HCT116 (cell line): ENCODE measurements around the gene RAD50. TPM values are rescaled to one million over a fixed set of nuclear protein-coding genes. Genes with fewer than 3 reads are reported as not detected.

Experiments used
- ATAC-seq: fragments of 200-7000 bp; cut with Tn5 transposase; 2 replicates; pipeline ENCODE4 v1.9.1; 2020; ENCODE audit warnings: mild to moderate bottlenecking, moderate library complexity
- BruUV-seq: library from RNA; stranded (reverse); fragments of 400-500 nt; replicated peaks from 2 replicates; lab custom pipeline; 2021; lab: Mats Ljungman, UMichigan
- CTCF ChIA-PET: fragments of 300-600 bp; sonication (Branson Sonifier 250); formaldehyde crosslinking; loops from one replicate; lab custom pipeline; 2021; ENCODE audit warnings: antibody characterized with exemption; lab: Charles Lee
- POLR2A ChIA-PET: fragments of 300-600, 350-600 bp; sonication (Branson Sonifier 250); formaldehyde crosslinking; loops from one replicate; lab custom pipeline; 2021; ENCODE audit warnings: antibody characterized with exemption; lab: Charles Lee
- RAD21 ChIA-PET, 2 experiments: fragments of 300-600 bp; sonication (Branson Sonifier 250); formaldehyde crosslinking; loops; one replicate each; lab custom pipeline; 2023; ENCODE audit warnings: low total read pairs in 2 of 2; ENCODE audit not compliant: uncharacterized antibody in 2 of 2, unreplicated experiment in 2 of 2, low non-redundant PET in 1 of 2; lab: Charles Lee
- DNase-seq: peaks from one replicate; pipeline ENCODE4 v3.0.0-alpha.2; 2010; ENCODE audit warnings: low read depth, low spot score
- H2AFZ ChIP-seq: fragments of 200-600 bp; shearing (Covaris generic), sonication (generic); 2 replicates; pipeline ENCODE4 v1.6.1; 2017; ENCODE audit warnings: low read depth, mixed run types, mixed read lengths, antibody characterized with exemption, low read length; ENCODE audit not compliant: poor library complexity, severe bottlenecking
- H3K27ac ChIP-seq: 2 replicates; pipeline ENCODE4 v1.5.1; 2012; ENCODE audit warnings: low read depth, low read length
- H3K27me3 ChIP-seq: fragments of 200-600 bp; sonication (generic); 2 replicates; pipeline ENCODE4 v1.6.1; 2016; ENCODE audit warnings: mixed run types, low read length, mixed read lengths; ENCODE audit not compliant: insufficient read depth
- H3K36me3 ChIP-seq, 2 experiments: fragments of 200-500 bp in 1 of 2; fragments of 200-600 bp in 1 of 2; sonication (Bioruptor generic) in 1 of 2; sonication (generic) in 1 of 2; 2 replicates each; pipeline versions ENCODE4 v1.5.1 to v1.6.1; 2014 to 2016; ENCODE audit warnings: low read length in 2 of 2, inconsistent platforms in 1 of 2, mixed read lengths in 1 of 2, mixed run types in 1 of 2; ENCODE audit not compliant: insufficient read depth in 2 of 2, control insufficient read depth in 1 of 2
- H3K4me1 ChIP-seq, 2 experiments: fragments of 200-600 bp in 1 of 2; sonication (generic) in 1 of 2; 2 replicates each; pipeline versions ENCODE4 v1.5.1 to v1.6.1; 2012 to 2017; ENCODE audit warnings: low read length in 2 of 2, inconsistent platforms in 1 of 2, mild to moderate bottlenecking in 1 of 2, mixed read lengths in 1 of 2, mixed run types in 1 of 2, moderate library complexity in 1 of 2; ENCODE audit not compliant: insufficient read depth in 2 of 2, control insufficient read depth in 1 of 2
- H3K4me2 ChIP-seq: fragments of 200-600 bp; sonication (generic); 2 replicates; pipeline ENCODE4 v1.6.1; 2017; ENCODE audit warnings: mixed run types, low read length, mixed read lengths
- H3K4me3 ChIP-seq, 2 experiments: fragments of 200-600 bp in 1 of 2; sonication (generic) in 1 of 2; replicated peaks in 1 of 2; 2 replicates each; pipeline ENCODE4 v1.5.1; 2011 to 2016; ENCODE audit warnings: low read length in 2 of 2, control low read depth in 1 of 2, low read depth in 1 of 2, mild to moderate bottlenecking in 1 of 2, mixed read lengths in 1 of 2, mixed run types in 1 of 2
- H3K79me2 ChIP-seq: fragments of 200-600 bp; sonication (generic); 2 replicates; pipeline ENCODE4 v1.6.1; 2017; ENCODE audit warnings: mild to moderate bottlenecking, mixed run types, low read length, moderate library complexity, mixed read lengths; ENCODE audit not compliant: insufficient read depth
- H3K9ac ChIP-seq: fragments of 200-600 bp; sonication (generic); 2 replicates; pipeline ENCODE4 v1.6.1; 2016; ENCODE audit warnings: low read length, mixed read lengths
- H3K9me2 ChIP-seq: fragments of 200-600 bp; sonication (generic), shearing (Covaris generic); 2 replicates; pipeline ENCODE4 v1.6.1; 2017; ENCODE audit warnings: mixed run types, mild to moderate bottlenecking, moderate library complexity; ENCODE audit not compliant: insufficient read depth
- H3K9me3 ChIP-seq, 2 experiments: fragments of 200-500 bp in 1 of 2; fragments of 200-600 bp in 1 of 2; sonication (Bioruptor generic) in 1 of 2; sonication (generic) in 1 of 2; 2 replicates each; pipeline ENCODE4 v1.6.1; 2014 to 2017; ENCODE audit warnings: low read length in 2 of 2, mixed read lengths in 2 of 2, inconsistent platforms in 1 of 2, low read depth in 1 of 2, mild to moderate bottlenecking in 1 of 2, mixed run types in 1 of 2, moderate library complexity in 1 of 2; ENCODE audit not compliant: control insufficient read depth in 1 of 2, insufficient read depth in 1 of 2
- H4K20me1 ChIP-seq: fragments of 200-600 bp; sonication (generic), shearing (Covaris generic); 2 replicates; pipeline ENCODE4 v1.6.1; 2017; ENCODE audit warnings: mixed run types, mild to moderate bottlenecking, moderate library complexity; ENCODE audit not compliant: insufficient read depth
- CEBPB ChIP-seq: IDR thresholded peaks from 2 replicates; pipeline ENCODE4 v1.6.1; 2012; ENCODE audit warnings: low read depth
- EGR1 ChIP-seq: IDR thresholded peaks from 2 replicates; pipeline ENCODE4 v1.6.1; 2012; ENCODE audit warnings: low read depth
- EZH2phosphoT487 ChIP-seq: fragments of 200-600 bp; IDR thresholded peaks from 2 replicates; pipeline ENCODE4 v1.6.1; 2018; ENCODE audit warnings: antibody characterized with exemption, borderline replicate concordance
- POLR2AphosphoS5 ChIP-seq: IDR thresholded peaks from 2 replicates; pipeline ENCODE4 v1.6.1; 2011; ENCODE audit warnings: mild to moderate bottlenecking, low read depth, low read length, moderate library complexity
- RAD21 ChIP-seq: IDR thresholded peaks from 2 replicates; pipeline ENCODE4 v1.6.1; 2012; ENCODE audit warnings: low read depth, mild to moderate bottlenecking
- REST ChIP-seq: IDR thresholded peaks from 2 replicates; pipeline ENCODE4 v1.6.1; 2012; ENCODE audit warnings: low read depth
- SP1 ChIP-seq: IDR thresholded peaks from 2 replicates; pipeline ENCODE4 v1.6.1; 2012; ENCODE audit warnings: low read depth
- SRF ChIP-seq: IDR thresholded peaks from 2 replicates; pipeline ENCODE4 v1.6.1; 2012; ENCODE audit warnings: low read depth
- YY1 ChIP-seq: IDR thresholded peaks from 2 replicates; pipeline ENCODE4 v1.6.1; 2011; ENCODE audit warnings: low read length, low read depth, moderate library complexity, mild to moderate bottlenecking; ENCODE audit not compliant: insufficient replicate concordance; ENCODE audit errors: extremely low read depth
- intact Hi-C: fragments of 100-400 bp; cut with micrococcal nuclease; formaldehyde crosslinking; loops from 2 replicates; pipeline ENCODE4 v1.10.0; 2022
- total RNA-seq: library from RNA; stranded (reverse); gene quantifications from one replicate; pipeline ENCODE4 v1.2.1, GENCODE V29; 2021; ENCODE audit not compliant: unreplicated experiment

Gene RAD50
- total RNA-seq, 1 experiment from 2014 or later = 43.6 TPM

- Histone ChIP-seq H3K9me3 (no peaks in the 10 kb centered on the region), H3K9ac (no peak within 1 kb of the TSS), H4K20me1 (no peaks in the 10 kb centered on the region), H3K27me3 (no peaks in the 10 kb centered on the region), H3K36me3 (no peaks in the 10 kb centered on the region), H3K4me3 (no peak within 1 kb of the TSS), H3K27ac (no peak within 1 kb of the TSS), H3K4me2 (no peak within 1 kb of the TSS), H2AFZ (no peak within 1 kb of the TSS), H3K4me1 (no peaks in the 10 kb centered on the region), H3K9me2 (no peaks in the 10 kb centered on the region), H3K79me2 (no peaks in the 10 kb centered on the region)
- DNase-seq = no peak
- TF ChIP-seq SP1 (no peak), REST (no peak), SRF (no peak), EZH2phosphoT487 (no peak)
- ChIA-PET RAD21 (no interaction called here), POLR2A (no interaction called here), CTCF (interaction anchor here (1.2 kb wide), 1 partner anchor 17 kb away, joined by 3 read pairs; no protein-coding TSS in a partner anchor)
- no TSS peak for BruUV-seq
- intact Hi-C loops = no loop called here
- no peak for ATAC-seq
Measured at GRCh38 chr5:132543472-132544201, 13.1 kb upstream of the RAD50 start, which contains the start of gene IL5. IL5 (minus strand) TSS chr5:132543522; CDS start chr5:132543478, 44 bp downstream.

GRCh38 chr5:132546108-132546507 lies 10.7 kb upstream of the RAD50 start:
- no peaks in the 10 kb centered on the region for H3K9me2 ChIP-seq
- ATAC-seq (no peak), DNase-seq (no peak)
- H3K79me2 ChIP-seq = no peaks in the 10 kb centered on the region
- TF ChIP-seq CEBPB (no peak), EGR1 (no peak), YY1 (no peak), RAD21 (no peak), POLR2AphosphoS5 (no peak)
- no peak overlapping the region for H3K9ac ChIP-seq
- intact Hi-C loops = no loop called here
- no peak overlapping the region for H3K27ac ChIP-seq
- H3K36me3 ChIP-seq = no peaks in the 10 kb centered on the region
- H3K4me1 ChIP-seq = no peaks in the 10 kb centered on the region
- RAD21 ChIA-PET = no interaction called here
- H3K4me3 ChIP-seq = no peak overlapping the region
- POLR2A ChIA-PET = no interaction called here
- no TSS peak for BruUV-seq
- CTCF ChIA-PET = no interaction called here
- no peak overlapping the region for H2AFZ ChIP-seq
- no peaks in the 10 kb centered on the region for H3K27me3 ChIP-seq
- H4K20me1 ChIP-seq = no peaks in the 10 kb centered on the region
- H3K9me3 ChIP-seq = no peaks in the 10 kb centered on the region
- H3K4me2 ChIP-seq = no peak overlapping the region
